Mesothelial cell of epicardium (in vitro differentiated cells): ENCODE measurements around the gene EDEM3. TPM values are rescaled to one million over a fixed set of nuclear protein-coding genes. Genes with fewer than 3 reads are reported as not detected.

ENCODE experiments used
- DNase-seq, 2 experiments: peaks; one replicate each; pipeline ENCODE4 v3.0.0; 2021; ENCODE audit warnings: low spot score in 2 of 2; ENCODE audit not compliant: unreplicated experiment in 2 of 2
- H3K27ac Mint-ChIP-seq: 2 replicates; pipeline ENCODE4 v1.8.0; 2021; ENCODE audit warnings: mixed read lengths
- H3K27me3 Mint-ChIP-seq: 2 replicates; pipeline ENCODE4 v1.8.0; 2021; ENCODE audit warnings: low read depth, mixed read lengths
- H3K36me3 Mint-ChIP-seq: 2 replicates; pipeline ENCODE4 v1.8.0; 2021; ENCODE audit warnings: mixed read lengths
- H3K4me1 Mint-ChIP-seq: 2 replicates; pipeline ENCODE4 v1.8.0; 2021; ENCODE audit warnings: mixed read lengths
- H3K4me3 Mint-ChIP-seq: 2 replicates; pipeline ENCODE4 v1.8.0; 2021; ENCODE audit warnings: mild to moderate bottlenecking, moderate library complexity, mixed read lengths
- H3K9me3 Mint-ChIP-seq: 2 replicates; pipeline ENCODE4 v1.8.0; 2021; ENCODE audit warnings: mixed read lengths
- total RNA-seq: library from RNA; stranded (reverse); gene quantifications from 3 replicates; pipeline ENCODE4 v1.2.1, GENCODE V29; 2021
- TF ChIP-seq, protein P1 (sequence below): fragments of 200-600 bp; sonication (generic); IDR thresholded peaks from one replicate; pipeline ENCODE4 v1.5.0; 2021; ENCODE audit warnings: antibody characterized with exemption; ENCODE audit not compliant: unreplicated experiment

Gene EDEM3
- total RNA-seq, 1 donor from 2014 or later = 25.4 TPM

DNA sequence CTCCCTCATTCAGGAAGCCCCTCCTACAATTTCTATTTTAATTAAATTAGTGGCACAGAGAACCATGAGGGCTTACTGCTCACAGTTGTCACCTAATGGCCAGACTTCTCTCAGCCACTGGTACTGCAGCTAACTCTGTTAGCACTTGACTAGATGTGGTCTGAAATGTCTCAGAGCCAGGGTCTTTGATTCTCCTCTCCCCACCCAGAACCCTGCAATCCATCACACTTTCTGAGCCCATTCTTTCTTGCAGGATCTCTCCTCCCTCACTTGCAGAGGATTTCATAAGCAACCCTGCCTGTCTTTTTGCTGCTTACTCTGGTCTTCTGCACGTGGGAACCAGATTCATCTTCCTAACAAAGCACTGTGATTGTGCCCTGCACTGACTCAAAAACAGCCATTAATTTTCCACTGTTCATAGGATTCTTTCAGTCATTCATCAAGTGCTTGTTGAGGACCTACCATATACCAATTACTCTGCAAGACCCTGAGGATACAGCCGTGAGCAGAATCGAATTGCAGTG, 108.4 kb downstream of the EDEM3 start:
- peaks cover 3% of the 10 kb centered on the region for H3K27me3 Mint-ChIP-seq
- H3K4me1 Mint-ChIP-seq = peaks cover 20% of the 10 kb centered on the region
- H3K9me3 Mint-ChIP-seq = peaks cover 15% of the 10 kb centered on the region
- H3K4me3 Mint-ChIP-seq = no peak overlapping the region
- no peak for DNase-seq
- no peak overlapping the region for H3K27ac Mint-ChIP-seq
- TF ChIP-seq, protein P1, sequence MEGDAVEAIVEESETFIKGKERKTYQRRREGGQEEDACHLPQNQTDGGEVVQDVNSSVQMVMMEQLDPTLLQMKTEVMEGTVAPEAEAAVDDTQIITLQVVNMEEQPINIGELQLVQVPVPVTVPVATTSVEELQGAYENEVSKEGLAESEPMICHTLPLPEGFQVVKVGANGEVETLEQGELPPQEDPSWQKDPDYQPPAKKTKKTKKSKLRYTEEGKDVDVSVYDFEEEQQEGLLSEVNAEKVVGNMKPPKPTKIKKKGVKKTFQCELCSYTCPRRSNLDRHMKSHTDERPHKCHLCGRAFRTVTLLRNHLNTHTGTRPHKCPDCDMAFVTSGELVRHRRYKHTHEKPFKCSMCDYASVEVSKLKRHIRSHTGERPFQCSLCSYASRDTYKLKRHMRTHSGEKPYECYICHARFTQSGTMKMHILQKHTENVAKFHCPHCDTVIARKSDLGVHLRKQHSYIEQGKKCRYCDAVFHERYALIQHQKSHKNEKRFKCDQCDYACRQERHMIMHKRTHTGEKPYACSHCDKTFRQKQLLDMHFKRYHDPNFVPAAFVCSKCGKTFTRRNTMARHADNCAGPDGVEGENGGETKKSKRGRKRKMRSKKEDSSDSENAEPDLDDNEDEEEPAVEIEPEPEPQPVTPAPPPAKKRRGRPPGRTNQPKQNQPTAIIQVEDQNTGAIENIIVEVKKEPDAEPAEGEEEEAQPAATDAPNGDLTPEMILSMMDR = no peak
- H3K36me3 Mint-ChIP-seq = no peaks in the 10 kb centered on the region

DNA sequence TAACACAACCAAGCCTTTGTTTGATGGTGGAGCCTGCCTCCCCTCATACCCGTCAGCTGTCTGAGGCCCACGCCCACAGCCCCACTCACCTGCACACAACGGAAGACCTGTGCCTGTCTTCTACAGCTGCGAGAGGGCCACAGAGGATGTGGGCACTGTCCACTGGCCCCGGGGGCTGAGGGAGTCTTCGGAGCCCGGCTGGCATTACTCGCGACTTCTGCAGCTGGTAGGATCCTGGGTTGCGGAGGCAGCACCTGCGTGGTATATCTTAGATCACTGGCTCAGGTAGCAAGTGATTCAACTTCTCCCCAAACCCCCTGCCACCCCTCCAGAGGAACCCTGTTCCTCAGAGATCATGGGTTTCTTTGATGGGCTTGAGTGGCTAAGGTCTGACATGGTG, 109.9 kb downstream of the EDEM3 start:
- Mint-ChIP-seq H3K9me3 (peaks cover 10% of the 10 kb centered on the region), H3K4me1 (peaks cover 20% of the 10 kb centered on the region), H3K27ac (no peak overlapping the region), H3K36me3 (no peaks in the 10 kb centered on the region), H3K4me3 (no peak overlapping the region), H3K27me3 (no peaks in the 10 kb centered on the region)
- DNase-seq = no peak
- TF ChIP-seq, protein P1 = no peak

DNA sequence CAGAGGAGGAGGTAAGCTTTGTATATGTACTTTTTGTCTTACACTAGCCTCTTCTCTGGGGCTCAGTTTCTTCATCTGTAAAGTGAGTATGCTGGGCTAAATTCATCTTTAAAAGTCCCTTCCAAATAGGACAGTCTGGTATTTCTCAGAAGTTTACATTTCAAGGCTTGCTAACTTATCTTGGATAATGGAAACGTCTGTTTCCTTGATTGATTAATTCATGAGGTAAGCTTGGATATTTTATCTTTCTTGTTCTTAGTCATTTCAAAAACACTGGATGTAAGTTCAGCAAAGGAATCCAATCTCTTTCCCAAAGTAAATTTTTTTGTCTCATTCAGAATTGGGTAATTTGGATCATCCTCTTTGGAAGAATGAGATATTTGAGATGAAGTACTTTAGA, 111.0 kb downstream of the EDEM3 start:
- Mint-ChIP-seq H3K36me3 (no peaks in the 10 kb centered on the region), H3K27ac (no peak overlapping the region), H3K4me1 (peaks cover 20% of the 10 kb centered on the region), H3K27me3 (no peaks in the 10 kb centered on the region), H3K4me3 (no peak overlapping the region), H3K9me3 (peaks cover 2% of the 10 kb centered on the region)
- TF ChIP-seq, protein P1 = no peak
- DNase-seq = no peak

DNA sequence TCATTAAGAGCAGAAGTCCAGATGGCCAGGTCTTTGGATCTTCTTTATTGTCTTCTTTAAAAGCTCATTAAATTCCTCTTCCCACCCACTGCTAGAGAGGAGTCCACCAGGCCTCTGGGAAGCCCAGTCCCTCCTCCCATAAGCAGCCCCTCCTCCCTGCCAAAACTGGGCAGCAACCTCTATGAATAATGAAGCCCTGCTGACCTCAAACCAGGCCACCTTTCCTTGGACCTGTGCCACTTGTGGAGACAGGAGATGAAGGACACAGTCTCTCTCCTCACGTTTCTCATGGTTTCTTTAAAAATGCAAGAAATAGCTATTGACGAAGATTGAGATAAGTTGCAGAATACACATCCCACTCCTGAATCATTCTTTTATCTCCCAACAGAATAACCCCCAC, 112.8 kb downstream of the EDEM3 start:
- H3K27ac Mint-ChIP-seq = no peak overlapping the region
- peaks cover 16% of the 10 kb centered on the region for H3K4me1 Mint-ChIP-seq
- DNase-seq = no peak
- peaks cover 7% of the 10 kb centered on the region for H3K36me3 Mint-ChIP-seq
- peaks cover 10% of the 10 kb centered on the region for H3K9me3 Mint-ChIP-seq
- no peak overlapping the region for H3K4me3 Mint-ChIP-seq
- TF ChIP-seq, protein P1 = no peak
- no peaks in the 10 kb centered on the region for H3K27me3 Mint-ChIP-seq

DNA sequence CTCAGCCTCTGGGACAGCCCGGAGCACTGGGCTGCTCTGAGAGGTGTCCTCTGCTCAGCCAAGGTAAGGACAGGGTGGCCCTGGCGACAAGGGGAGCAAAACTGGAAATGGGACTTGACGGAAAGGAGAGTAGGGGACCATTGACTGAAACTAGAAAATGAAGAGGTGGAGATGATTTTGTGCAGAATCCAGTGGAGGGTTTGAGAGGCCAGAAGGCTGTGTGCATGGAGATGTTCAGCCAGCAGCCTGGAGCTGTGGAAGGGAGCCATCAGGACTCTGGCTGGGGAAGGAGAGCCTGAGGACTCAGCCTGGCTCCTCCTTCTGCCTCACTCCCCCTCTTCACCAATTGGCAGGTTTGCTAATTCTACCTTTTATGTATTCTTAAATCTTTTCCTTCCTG, 114.2 kb downstream of the EDEM3 start:
- no peaks in the 10 kb centered on the region for H3K27me3 Mint-ChIP-seq

More for the DNA sequence above, 114.2 kb downstream of the EDEM3 start:
- Mint-ChIP-seq H3K4me1 (peaks cover 13% of the 10 kb centered on the region), H3K36me3 (peaks cover 7% of the 10 kb centered on the region), H3K9me3 (peaks cover 17% of the 10 kb centered on the region), H3K4me3 (no peak overlapping the region), H3K27ac (no peak overlapping the region)
- DNase-seq = no peak
- TF ChIP-seq, protein P1 = no peak

Other genes with a start within 250 kb of the EDEM3 start
- 0.38 to 0.47 TPM (median 0.45 TPM) in 3 replicates for gene NIBAN1, start 219.7 kb upstream of the EDEM3 start, total RNA-seq